Lung (tissue), 12 donors: Measurements from ENCODE around the gene LDB3. TPM values are rescaled to one million over a fixed set of nuclear protein-coding genes. Genes with fewer than 3 reads are reported as not detected.

Experiments
- ATAC-seq: fragments of 200-7000 bp; cut with Tn5 transposase; one replicate; pipeline ENCODE4 v1.9.1; 2020; ENCODE audit warnings: moderate number of reproducible peaks; ENCODE audit not compliant: insufficient read depth, low FRiP score
- DNase-seq, 3 donors: peaks; one replicate each; pipeline ENCODE4 v3.0.0-alpha.2; 2013 to 2017
- H3K27ac ChIP-seq, 2 donors: one replicate each; pipeline ENCODE4 v1.5.1; 2013; ENCODE audit warnings: mild to moderate bottlenecking in 2 of 2, moderate library complexity in 2 of 2, control low read depth in 1 of 2, inconsistent platforms in 1 of 2, low read depth in 1 of 2, low read length in 1 of 2
- H3K27me3 ChIP-seq, 3 donors: one replicate each; pipeline ENCODE4 v1.5.1; 2013; ENCODE audit warnings: low read length in 2 of 3; ENCODE audit not compliant: control insufficient read depth in 3 of 3, insufficient read depth in 3 of 3
- H3K36me3 ChIP-seq, 4 donors: one replicate each; pipeline ENCODE4 v1.5.1; 2013; ENCODE audit warnings: low read length in 4 of 4, mild to moderate bottlenecking in 1 of 4, moderate library complexity in 1 of 4; ENCODE audit not compliant: control insufficient read depth in 4 of 4, insufficient read depth in 4 of 4
- H3K4me1 ChIP-seq, 5 donors: one replicate each; pipeline ENCODE4 v1.5.1; 2013; ENCODE audit warnings: low read length in 5 of 5, mild to moderate bottlenecking in 2 of 5, moderate library complexity in 1 of 5; ENCODE audit not compliant: control insufficient read depth in 5 of 5, insufficient read depth in 5 of 5
- H3K4me3 ChIP-seq: one replicate; pipeline ENCODE4 v1.5.1; 2013; ENCODE audit warnings: mild to moderate bottlenecking, control low read depth, moderate library complexity
- H3K9ac ChIP-seq, 2 donors: one replicate each; pipeline ENCODE4 v1.5.1; 2013; ENCODE audit warnings: low read length in 2 of 2, control low read depth in 1 of 2; ENCODE audit not compliant: insufficient read depth in 1 of 2
- H3K9me3 ChIP-seq, 4 donors: one replicate each; pipeline ENCODE4 v1.5.1; 2013; ENCODE audit warnings: low read length in 3 of 4, mild to moderate bottlenecking in 1 of 4, moderate library complexity in 1 of 4; ENCODE audit not compliant: control insufficient read depth in 4 of 4, insufficient read depth in 3 of 4
- WGBS, 2 donors: extraction: QIAGEN DNeasy Blood & Tissue Kit; methylation state at CpG; one replicate each; pipeline ENCODE4 v1.1.7; 2013; 5-methylcytosine and 5-hydroxymethylcytosine counted together
- polyA plus RNA-seq, 2 donors: library from polyadenylated mRNA; stranded (reverse); fragments of 200-250 nt; gene quantifications; one replicate each; pipeline ENCODE4 v1.2.1, GENCODE V29; 2013
- total RNA-seq, 2 donors: library from RNA; depleted of rRNA in 1 of 2; stranded (reverse); fragments of >200 nt in 1 of 2; gene quantifications; one replicate each; pipeline ENCODE4 v1.2.1, GENCODE V29; 2014 to 2021
- TF ChIP-seq, protein P1 (sequence below): IDR thresholded peaks from 2 replicates; pipeline ENCODE4 v1.5.1; 2012; ENCODE audit warnings: mild to moderate bottlenecking; ENCODE audit errors: control extremely low read depth, extremely low read depth
- donor health status: control.
- donor health status: control.
- donor health status: Bipolar disorder and iron deficiency.
- donor health status: healthy.
- donor health status: DM: yes; HTN: yes; CAD: no.

LDB3 gene
- total and polyA plus RNA-seq, 4 donors: 0.37 to 3.2 (median 1.5) TPM

DNA sequence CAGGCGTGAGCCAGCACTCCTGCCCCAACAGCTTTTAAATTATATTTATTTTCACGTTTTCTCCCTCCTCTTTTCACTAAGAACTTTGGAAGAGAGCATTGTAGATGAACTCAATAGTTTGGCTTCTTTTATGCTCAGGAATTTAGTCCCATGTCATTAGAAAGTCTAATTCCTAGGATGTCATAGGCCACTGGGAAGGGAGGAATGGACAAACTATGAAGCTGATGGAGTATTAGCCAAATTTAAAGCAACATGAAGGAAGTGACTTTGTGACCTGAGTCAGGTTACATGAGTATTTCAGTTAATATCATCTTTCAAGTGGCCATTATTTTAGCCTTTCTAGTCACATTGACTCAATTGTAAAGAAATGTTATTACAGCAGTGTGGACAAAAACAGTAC lies 32.0 kb upstream of the LDB3 start:
- WGBS, 2 donors: 74 to 75% methylated on average over 2 of the region's 2 CpGs
- Histone ChIP-seq H3K9ac (no peak overlapping the region), H3K36me3 (no peaks in the 10 kb centered on the region), H3K27ac (no peak overlapping the region), H3K27me3 (peaks cover 0 to 12% (median 3%) of the 10 kb centered on the region in 3 donors), H3K9me3 (no peaks in the 10 kb centered on the region), H3K4me3 (no peak overlapping the region), H3K4me1 (peaks cover 0 to 5% (median 0%) of the 10 kb centered on the region in 5 donors)
- ATAC-seq (no peak), DNase-seq (no peak)
- TF ChIP-seq, protein P1, sequence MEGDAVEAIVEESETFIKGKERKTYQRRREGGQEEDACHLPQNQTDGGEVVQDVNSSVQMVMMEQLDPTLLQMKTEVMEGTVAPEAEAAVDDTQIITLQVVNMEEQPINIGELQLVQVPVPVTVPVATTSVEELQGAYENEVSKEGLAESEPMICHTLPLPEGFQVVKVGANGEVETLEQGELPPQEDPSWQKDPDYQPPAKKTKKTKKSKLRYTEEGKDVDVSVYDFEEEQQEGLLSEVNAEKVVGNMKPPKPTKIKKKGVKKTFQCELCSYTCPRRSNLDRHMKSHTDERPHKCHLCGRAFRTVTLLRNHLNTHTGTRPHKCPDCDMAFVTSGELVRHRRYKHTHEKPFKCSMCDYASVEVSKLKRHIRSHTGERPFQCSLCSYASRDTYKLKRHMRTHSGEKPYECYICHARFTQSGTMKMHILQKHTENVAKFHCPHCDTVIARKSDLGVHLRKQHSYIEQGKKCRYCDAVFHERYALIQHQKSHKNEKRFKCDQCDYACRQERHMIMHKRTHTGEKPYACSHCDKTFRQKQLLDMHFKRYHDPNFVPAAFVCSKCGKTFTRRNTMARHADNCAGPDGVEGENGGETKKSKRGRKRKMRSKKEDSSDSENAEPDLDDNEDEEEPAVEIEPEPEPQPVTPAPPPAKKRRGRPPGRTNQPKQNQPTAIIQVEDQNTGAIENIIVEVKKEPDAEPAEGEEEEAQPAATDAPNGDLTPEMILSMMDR: no peak

DNA sequence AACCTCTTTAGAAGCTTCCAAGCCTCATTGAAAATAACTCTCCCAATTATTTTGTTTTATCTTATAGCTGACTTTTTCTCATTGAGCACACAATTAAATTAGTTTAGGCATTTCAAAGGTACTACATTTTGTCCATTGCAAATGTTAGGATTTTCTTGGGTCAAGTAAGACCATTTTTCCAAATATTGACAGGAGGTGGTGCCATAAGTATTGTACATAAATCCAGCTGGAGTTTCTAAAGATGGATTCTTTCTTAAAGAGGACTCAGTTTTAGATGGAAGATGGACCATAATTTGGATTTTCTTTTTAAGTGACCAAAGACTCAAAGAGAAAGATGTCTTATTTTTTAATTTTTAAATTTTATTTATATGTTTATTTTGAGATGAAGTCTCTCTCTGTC lies 26.3 kb upstream of the LDB3 start:
- TF ChIP-seq, protein P1: no peak
- DNase-seq (peak in 2 of 3 donors; percentile 21 to 38), ATAC-seq (no peak)
- Histone ChIP-seq H3K36me3 (no peaks in the 10 kb centered on the region), H3K4me3 (no peak overlapping the region), H3K4me1 (no peaks in the 10 kb centered on the region), H3K9ac (no peak overlapping the region), H3K27me3 (no peaks in the 10 kb centered on the region), H3K27ac (no peak overlapping the region), H3K9me3 (no peaks in the 10 kb centered on the region)

DNA sequence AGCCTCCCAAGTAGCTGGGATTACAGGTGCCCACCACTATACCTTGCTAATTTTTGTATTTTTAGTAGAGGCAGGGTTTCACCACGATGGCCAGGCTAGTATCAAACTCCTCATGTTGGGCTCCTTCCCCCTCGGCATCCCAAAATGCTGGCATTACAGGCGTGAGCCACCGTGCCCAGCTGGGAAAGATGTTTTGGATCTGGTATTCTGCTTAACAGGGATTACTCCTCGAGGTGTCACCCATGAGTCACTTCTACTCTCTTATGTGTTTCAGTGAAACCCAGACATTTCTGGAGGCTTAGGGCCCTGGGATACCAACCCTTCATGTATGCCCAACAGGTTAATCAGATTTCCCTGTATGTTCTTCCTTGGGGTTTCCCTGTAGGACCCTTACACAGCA lies 25.8 kb upstream of the LDB3 start:
- no peak for ATAC-seq
- 76 to 89% methylated on average over 5 of the region's 5 CpGs for WGBS, 2 donors
- Histone ChIP-seq H3K4me1 (no peaks in the 10 kb centered on the region), H3K9ac (no peak overlapping the region), H3K27ac (no peak overlapping the region), H3K4me3 (no peak overlapping the region), H3K9me3 (no peaks in the 10 kb centered on the region), H3K36me3 (no peaks in the 10 kb centered on the region), H3K27me3 (no peaks in the 10 kb centered on the region)
- TF ChIP-seq, protein P1: no peak
- DNase-seq: no peak

DNA sequence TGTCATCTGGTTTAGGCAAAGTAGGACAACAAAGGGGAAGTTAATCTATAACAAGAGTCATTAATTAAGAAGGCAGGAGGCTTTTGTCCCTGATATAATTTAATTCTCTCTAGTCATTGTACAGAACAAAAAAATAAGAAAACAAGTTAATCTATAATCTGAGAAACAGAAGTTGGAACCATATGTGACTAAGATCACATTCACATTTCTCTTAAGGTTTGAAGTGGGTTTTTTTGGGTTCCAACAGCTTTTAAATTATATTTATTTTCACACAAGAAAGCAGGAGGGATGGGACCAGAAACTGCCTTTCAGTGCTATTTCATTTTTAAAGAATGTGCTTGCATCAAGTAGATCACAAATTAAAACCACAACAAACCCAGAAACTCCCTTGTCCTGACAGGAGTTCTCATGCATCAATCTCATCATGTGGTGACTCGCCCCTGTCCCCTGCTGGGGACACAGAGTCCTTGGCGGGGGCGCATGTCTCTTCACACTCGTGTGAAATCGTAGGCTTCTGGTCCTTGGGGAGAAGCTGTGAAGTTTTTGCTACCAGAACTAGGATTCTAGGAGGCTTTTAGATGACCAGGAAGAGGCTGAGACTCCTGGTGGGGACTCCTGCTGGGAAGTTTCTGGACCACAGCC lies 24.0 kb upstream of the LDB3 start:
- Histone ChIP-seq H3K4me1 (peaks cover 0 to 13% (median 0%) of the 10 kb centered on the region in 5 donors), H3K9me3 (no peaks in the 10 kb centered on the region), H3K36me3 (no peaks in the 10 kb centered on the region), H3K27ac (no peak overlapping the region), H3K27me3 (no peaks in the 10 kb centered on the region), H3K9ac (no peak overlapping the region), H3K4me3 (no peak overlapping the region)
- TF ChIP-seq, protein P1: no peak
- no peak for DNase-seq
- ATAC-seq: no peak
- 75 to 89% methylated on average over 5 of the region's 5 CpGs for WGBS, 2 donors
